Prostate gland (tissue), 2 donors: ENCODE data around the gene ANO2.

Experiments
- CTCF ChIP-seq, 4 experiments: fragments of 200-600 bp in 2 of 4; fragments of 450-650 bp in 2 of 4; sonication (generic) in 2 of 4; IDR thresholded peaks; 1 replicate in 3 of 4; 2 replicates in 1 of 4; pipeline ENCODE4 v1.5.1; 2016 to 2019; ENCODE audit warnings: antibody characterized with exemption in 4 of 4, mild to moderate bottlenecking in 2 of 4, moderate library complexity in 2 of 4
- POLR2A ChIP-seq: fragments of 450-650 bp; IDR thresholded peaks from one replicate; pipeline ENCODE4 v1.6.1; 2016; ENCODE audit warnings: antibody characterized with exemption, mild to moderate bottlenecking
- POLR2AphosphoS5 ChIP-seq: sonication (generic); formaldehyde crosslinking; IDR thresholded peaks from one replicate; pipeline ENCODE4 v1.6.1; 2017; ENCODE audit warnings: antibody characterized with exemption

DNA sequence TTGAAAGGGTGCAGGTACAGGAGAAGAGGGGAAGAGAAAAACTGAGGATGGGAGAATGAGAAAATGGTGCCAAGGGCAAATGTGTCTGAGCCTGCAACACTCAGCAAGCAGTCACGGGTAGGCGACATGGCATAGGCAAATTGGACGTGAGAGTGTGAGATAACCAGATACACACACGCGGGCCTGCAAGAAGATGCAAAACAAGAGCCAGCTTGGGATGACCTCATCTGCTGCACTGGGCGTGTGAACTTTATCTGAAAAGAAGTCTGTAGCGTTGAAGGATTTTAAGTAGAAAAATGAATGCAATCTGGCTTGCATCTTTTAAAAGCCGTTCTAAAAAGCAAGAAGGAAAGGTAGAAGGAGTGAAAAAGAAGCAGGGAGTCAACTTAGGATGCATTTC, 352.7 kb downstream of the ANO2 start:
- TF ChIP-seq POLR2A, result no peak
- TF ChIP-seq CTCF (IDR thresholded peaks at IDR 0.05), result no peak
- no peak for TF ChIP-seq POLR2AphosphoS5
